OCI-LY1 (cell line): Measurements from ENCODE around the gene TSEN54.

Source experiments
- H2AFZ ChIP-seq: fragments of 200-600 bp; sonication (generic), shearing (Covaris generic); 2 replicates; pipeline ENCODE4 v1.6.0; 2014; ENCODE audit warnings: antibody characterized with exemption, mild to moderate bottlenecking, low read length
- H3F3A ChIP-seq: fragments of 200-600 bp; sonication (generic), shearing (Covaris generic); 2 replicates; pipeline ENCODE4 v1.6.0; 2014; ENCODE audit warnings: mild to moderate bottlenecking, antibody characterized with exemption, low read length, moderate library complexity; ENCODE audit not compliant: insufficient read depth
- H3K27ac ChIP-seq: fragments of 200-600 bp; sonication (generic); 2 replicates; pipeline ENCODE4 v1.5.1; 2014; ENCODE audit warnings: low read length, mixed run types, mild to moderate bottlenecking, low read depth; ENCODE audit not compliant: poor library complexity, severe bottlenecking
- H3K27me3 ChIP-seq: fragments of 200-600 bp; sonication (generic); 2 replicates; pipeline ENCODE4 v1.6.0; 2014; ENCODE audit warnings: antibody characterized with exemption, mild to moderate bottlenecking, low read length, moderate library complexity; ENCODE audit not compliant: insufficient read depth
- H3K36me3 ChIP-seq: fragments of 200-600 bp; sonication (generic); 2 replicates; pipeline ENCODE4 v1.6.1; 2014; ENCODE audit warnings: mild to moderate bottlenecking, antibody characterized with exemption, low read length, moderate library complexity, mixed read lengths; ENCODE audit not compliant: insufficient read depth
- H3K4me1 ChIP-seq: fragments of 200-600 bp; sonication (generic); 2 replicates; pipeline ENCODE4 v1.5.1; 2014; ENCODE audit warnings: mild to moderate bottlenecking, low read length, moderate library complexity; ENCODE audit not compliant: insufficient read depth, severe bottlenecking
- H3K4me2 ChIP-seq: fragments of 200-600 bp; sonication (generic), shearing (Covaris generic); 2 replicates; pipeline ENCODE4 v1.6.1; 2014; ENCODE audit warnings: low read length
- H3K4me3 ChIP-seq: fragments of 200-600 bp; sonication (generic); 2 replicates; pipeline ENCODE4 v1.5.1; 2014; ENCODE audit warnings: low read length, low read depth, mild to moderate bottlenecking, mixed read lengths; ENCODE audit not compliant: poor library complexity, severe bottlenecking
- H3K79me2 ChIP-seq: fragments of 200-600 bp; shearing (Covaris generic); 2 replicates; pipeline ENCODE4 v1.6.1; 2016; ENCODE audit warnings: mixed run types, low read length, mixed read lengths; ENCODE audit not compliant: insufficient read depth
- H3K9ac ChIP-seq: fragments of 200-600 bp; sonication (generic), shearing (Covaris generic); 2 replicates; pipeline ENCODE4 v1.6.1; 2014; ENCODE audit warnings: mild to moderate bottlenecking, low read length, mixed read lengths
- H3K9me2 ChIP-seq: fragments of 200-600 bp; sonication (generic), shearing (Covaris generic); 2 replicates; pipeline ENCODE4 v1.6.1; 2014; ENCODE audit warnings: low read depth, mild to moderate bottlenecking, low read length, mixed read lengths
- H3K9me3 ChIP-seq: fragments of 200-600 bp; shearing (Covaris generic); 2 replicates; pipeline ENCODE4 v1.6.1; 2014; ENCODE audit warnings: low read length, mixed read lengths
- H4K20me1 ChIP-seq: fragments of 200-600 bp; sonication (generic), shearing (Covaris generic); 2 replicates; pipeline ENCODE4 v1.6.0; 2016; ENCODE audit warnings: mild to moderate bottlenecking, low read length; ENCODE audit not compliant: insufficient read depth
- CTCF ChIP-seq: fragments of 200-600 bp; sonication (generic), shearing (Covaris generic); IDR thresholded peaks from 2 replicates; pipeline ENCODE4 v1.5.1; 2017; ENCODE audit warnings: mild to moderate bottlenecking, antibody characterized with exemption, low read length, moderate library complexity, mixed read lengths
- EZH2 ChIP-seq: fragments of 200-600 bp; sonication (generic), shearing (Covaris generic); IDR thresholded peaks from 2 replicates; pipeline ENCODE4 v1.8.0; 2017; ENCODE audit warnings: borderline replicate concordance, mixed run types, mild to moderate bottlenecking, antibody characterized with exemption, low read length, moderate library complexity, mixed read lengths

TSEN54 gene

DNA sequence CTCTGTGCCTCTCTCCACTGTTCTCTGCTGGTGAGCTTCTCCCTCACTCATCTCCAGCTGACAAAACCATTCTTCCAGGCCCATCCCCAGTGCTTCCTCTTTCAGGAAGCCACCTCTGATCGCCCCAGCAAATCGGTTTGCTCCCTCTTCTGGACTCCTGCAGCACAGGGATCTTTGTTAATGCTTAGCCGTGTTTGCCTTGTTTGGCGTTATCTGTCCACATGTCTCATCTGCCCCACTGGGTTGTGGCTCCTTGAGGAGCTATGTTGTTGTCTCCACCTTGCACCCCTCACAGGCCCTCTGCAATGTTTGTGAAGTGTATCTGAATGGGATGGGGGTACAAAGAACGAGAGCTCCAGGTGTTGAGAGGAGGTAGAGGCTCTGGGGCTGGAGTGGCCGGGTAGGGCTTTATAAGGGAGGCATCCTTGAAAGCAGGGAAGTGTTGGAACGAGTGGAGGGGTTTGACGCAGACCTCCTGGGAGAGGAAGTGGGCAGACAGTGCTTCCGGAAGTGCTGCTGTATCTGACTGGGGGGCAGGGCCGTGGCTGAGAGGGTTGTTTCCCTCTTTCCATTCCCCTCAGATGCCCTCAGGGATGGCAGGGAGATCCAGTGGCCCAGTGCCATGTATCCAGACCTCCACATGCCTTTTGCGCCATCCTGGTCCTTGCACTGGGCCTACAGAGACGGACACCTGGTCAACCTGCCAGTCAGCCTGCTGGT, 28.8 kb upstream of the TSEN54 start:
- no peak overlapping the region for H2AFZ ChIP-seq
- H3K9ac ChIP-seq = no peak overlapping the region; the same call in 1 of the 2 replicates
- H3K4me2 ChIP-seq = peak overlapping the region; percentile 42

DNA sequence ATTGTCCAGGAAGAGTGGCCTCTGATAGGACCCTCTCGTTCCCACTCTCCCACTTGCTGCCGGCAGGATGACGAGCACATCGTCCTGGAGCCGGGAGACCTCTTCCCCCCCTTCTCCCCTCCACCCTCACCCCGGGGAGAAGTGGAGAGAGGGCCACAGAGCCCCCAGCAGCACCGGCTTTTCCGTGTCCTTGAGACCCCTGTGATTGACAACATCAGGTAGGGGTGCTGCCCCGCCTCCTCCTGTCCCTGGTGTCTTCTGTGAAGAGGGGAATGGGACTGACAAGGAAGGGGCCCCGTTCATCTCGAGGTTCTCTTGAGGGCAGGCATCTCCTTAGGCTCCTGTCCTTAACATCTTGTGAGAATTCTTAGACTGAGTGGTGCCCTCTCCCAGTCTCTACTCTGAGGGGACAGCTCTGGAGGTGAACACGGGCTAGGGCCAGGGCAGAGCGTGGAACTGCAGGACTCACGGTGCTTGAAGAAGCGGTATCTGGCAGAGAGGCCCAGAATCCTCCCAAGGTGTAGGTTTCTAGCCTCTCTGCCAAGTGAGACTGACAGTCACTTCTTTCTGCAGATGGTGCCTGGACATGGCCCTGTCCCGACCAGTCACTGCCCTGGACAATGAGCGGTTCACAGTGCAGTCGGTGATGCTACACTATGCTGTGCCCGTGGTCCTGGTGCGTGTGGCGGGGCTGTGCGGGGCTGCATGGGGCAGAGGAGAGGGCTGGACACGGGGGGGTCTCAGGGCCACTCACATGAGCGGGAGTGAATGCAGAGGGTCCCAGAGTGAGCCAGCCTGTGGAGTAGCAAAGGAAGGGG, 27.4 kb upstream of the TSEN54 start:
- H3K79me2 ChIP-seq = no peaks in the 10 kb centered on the region
- no peaks in the 10 kb centered on the region for H3K27me3 ChIP-seq
- no peaks in the 10 kb centered on the region for H3K9me3 ChIP-seq
- no peak overlapping the region for H3K4me3 ChIP-seq
- no peaks in the 10 kb centered on the region for H4K20me1 ChIP-seq
- no peak for TF ChIP-seq CTCF
- TF ChIP-seq EZH2 = no peak
- no peak overlapping the region for H2AFZ ChIP-seq
- H3K27ac ChIP-seq = no peak overlapping the region
- peaks cover 8% of the 10 kb centered on the region; the same call in 1 of the 2 replicates for H3K36me3 ChIP-seq
- peaks cover 12% of the 10 kb centered on the region for H3K4me1 ChIP-seq
- no peak overlapping the region for H3K4me2 ChIP-seq
- no peaks in the 10 kb centered on the region for H3K9me2 ChIP-seq
- no peak overlapping the region for H3K9ac ChIP-seq
- H3F3A ChIP-seq = no peaks in the 10 kb centered on the region

More for the DNA sequence above, 28.8 kb upstream of the TSEN54 start:
- Histone ChIP-seq H3K79me2 (no peaks in the 10 kb centered on the region), H4K20me1 (no peaks in the 10 kb centered on the region), H3K9me3 (no peaks in the 10 kb centered on the region), H3K27me3 (no peaks in the 10 kb centered on the region), H3K4me1 (peaks cover 12% of the 10 kb centered on the region), H3K9me2 (no peaks in the 10 kb centered on the region), H3K27ac (peak overlapping the region; percentile 21), H3K4me3 (peak overlapping the region; percentile 0), H3K36me3 (no peaks in the 10 kb centered on the region), H3F3A (no peaks in the 10 kb centered on the region)
- TF ChIP-seq CTCF = no peak
- no peak for TF ChIP-seq EZH2

DNA sequence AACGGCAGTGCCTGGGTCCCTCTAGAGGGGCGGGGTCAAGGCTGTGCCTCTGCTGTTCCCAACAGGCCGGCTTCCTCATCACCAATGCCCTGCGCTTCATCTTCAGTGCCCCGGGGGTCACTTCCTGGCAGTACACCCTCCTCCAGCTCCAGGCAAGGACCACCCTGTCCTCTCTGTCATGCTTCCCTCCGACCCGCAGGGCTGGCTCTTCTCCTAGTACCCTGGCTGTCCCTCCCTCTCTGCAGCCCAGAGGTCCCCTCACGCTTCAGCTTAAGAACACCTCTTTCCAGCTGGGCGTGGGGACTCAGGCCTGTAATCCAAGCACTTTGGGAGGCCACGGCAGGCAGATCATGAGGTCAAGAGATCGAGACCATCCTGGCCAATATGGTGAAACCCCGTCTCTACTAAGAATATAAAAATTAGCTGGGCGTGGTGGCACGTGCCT, 26.8 kb upstream of the TSEN54 start:
- TF ChIP-seq CTCF (no peak), EZH2 (no peak)
- Histone ChIP-seq H3K4me1 (peaks cover 12% of the 10 kb centered on the region), H3K9ac (no peak overlapping the region), H3K27ac (no peak overlapping the region), H3K4me2 (no peak overlapping the region), H3K4me3 (no peak overlapping the region), H3K27me3 (no peaks in the 10 kb centered on the region), H3K36me3 (peaks cover 9% of the 10 kb centered on the region; the same call in 1 of the 2 replicates), H3F3A (no peaks in the 10 kb centered on the region), H3K79me2 (no peaks in the 10 kb centered on the region), H3K9me2 (no peaks in the 10 kb centered on the region), H4K20me1 (no peaks in the 10 kb centered on the region), H3K9me3 (no peaks in the 10 kb centered on the region), H2AFZ (no peak overlapping the region)
